CD1c-positive myeloid dendritic cell (primary cell): ENCODE measurements around the gene SLC6A5.

Source experiments
- DNase-seq: peaks from one replicate; pipeline ENCODE4 v3.0.0-alpha.2; 2016; ENCODE audit errors: extremely low spot score

SLC6A5 gene

GRCh38 chr11:20596205-20597153, 2.9 kb upstream of the SLC6A5 start:
- DNase-seq: no peak

- peak; percentile 37 for DNase-seq
These were observed 2.2 kb upstream of the SLC6A5 start for GRCh38 chr11:20597154-20597679.

GRCh38 chr11:20597680-20598484, 1.5 kb upstream of the SLC6A5 start:
- DNase-seq: no peak

- no peak for DNase-seq
These were observed 916 bp upstream of the SLC6A5 start for GRCh38 chr11:20598492-20598891.

- no peak for DNase-seq
These were observed 575 bp downstream of the SLC6A5 start for GRCh38 chr11:20600020-20600346.

- no peak for DNase-seq
These were observed 1.1 kb downstream of the SLC6A5 start for GRCh38 chr11:20600551-20600950.

GRCh38 chr11:20601221-20601914, 2.0 kb downstream of the SLC6A5 start:
- no peak for DNase-seq

GRCh38 chr11:20604295-20604803, 4.9 kb downstream of the SLC6A5 start:
- DNase-seq: no peak

- no peak for DNase-seq
These were observed 5.6 kb downstream of the SLC6A5 start for GRCh38 chr11:20604864-20605601.

- no peak for DNase-seq
These were observed 6.2 kb downstream of the SLC6A5 start for GRCh38 chr11:20605602-20606091.

GRCh38 chr11:20608934-20609333, 9.5 kb downstream of the SLC6A5 start:
- DNase-seq: no peak

GRCh38 chr11:20609727-20610707, 10.6 kb downstream of the SLC6A5 start:
- DNase-seq: peak; percentile 70

- DNase-seq: no peak
These were observed 11.4 kb downstream of the SLC6A5 start for GRCh38 chr11:20610825-20611224.

GRCh38 chr11:20611445-20611844, 12.0 kb downstream of the SLC6A5 start:
- DNase-seq: no peak

GRCh38 chr11:20611892-20612291, 12.5 kb downstream of the SLC6A5 start:
- peak; percentile 8 for DNase-seq

GRCh38 chr11:20612416-20612815, 13.0 kb downstream of the SLC6A5 start:
- no peak for DNase-seq

- DNase-seq: no peak
These were observed 17.5 kb downstream of the SLC6A5 start for GRCh38 chr11:20616920-20617319.

GRCh38 chr11:20617346-20618005, 18.1 kb downstream of the SLC6A5 start:
- DNase-seq: no peak

GRCh38 chr11:20618083-20618482, 18.7 kb downstream of the SLC6A5 start:
- DNase-seq: no peak
